Ramos (cell line): ENCODE results near the gene GH1.
"Not testable (repeated sequence)": the region's sequence is repeated elsewhere in the genome, so short reads cannot be mapped to it uniquely, and the experiment has no call there.

Experiments
- in situ Hi-C: fragments of 300-500 bp; cut with MboI; formaldehyde crosslinking; loops from one replicate; pipeline ENCODE4 v1.14.3; 2022; ENCODE audit warnings: low sequenced_read_pairs; ENCODE audit not compliant: unreplicated experiment

GH1 gene

GRCh38 chr17:63928966-63929695 is 10.5 kb upstream of the GH1 start:
- in situ Hi-C loops = loop anchor here (25.0 kb wide), 1 partner anchor 1058 kb away; no protein-coding TSS in a partner anchor

GRCh38 chr17:63928172-63928666 is 9.6 kb upstream of the GH1 start:
- in situ Hi-C loops = loop anchor here (25.0 kb wide), 1 partner anchor 1059 kb away; no protein-coding TSS in a partner anchor

- in situ Hi-C loops = loop anchor here (25.0 kb wide), 1 partner anchor 1060 kb away; no protein-coding TSS in a partner anchor
Observed at GRCh38 chr17:63927464-63928171, 9.0 kb upstream of the GH1 start.

GRCh38 chr17:63926164-63926563 is 7.5 kb upstream of the GH1 start:
- in situ Hi-C loops = loop anchor here (25.0 kb wide), 1 partner anchor 1061 kb away; no protein-coding TSS in a partner anchor

GRCh38 chr17:63925615-63926014 is 7.0 kb upstream of the GH1 start:
- in situ Hi-C loops = loop anchor here (25.0 kb wide), 1 partner anchor 1062 kb away; no protein-coding TSS in a partner anchor

GRCh38 chr17:63922402-63922801 is 3.8 kb upstream of the GH1 start:
- in situ Hi-C loops = not testable (repeated sequence)

GRCh38 chr17:63920779-63921178 is 2.1 kb upstream of the GH1 start:
- in situ Hi-C loops = not testable (repeated sequence)

GRCh38 chr17:63920050-63920449 is 1.4 kb upstream of the GH1 start:
- in situ Hi-C loops = not testable (repeated sequence)

GRCh38 chr17:63919311-63919723 is 678 bp upstream of the GH1 start:
- in situ Hi-C loops = loop anchor here (10.0 kb wide), 1 partner anchor 105 kb away; the partner anchor contains the start of gene ICAM2

GRCh38 chr17:63918305-63918704 is 334 bp downstream of the GH1 start:
- in situ Hi-C loops = loop anchor here (10.0 kb wide), 1 partner anchor 106 kb away; the partner anchor contains the start of gene ICAM2

GRCh38 chr17:63917646-63918045 is 993 bp downstream of the GH1 start:
- in situ Hi-C loops = loop anchor here (10.0 kb wide), 1 partner anchor 107 kb away; the partner anchor contains the start of gene ICAM2

GRCh38 chr17:63917206-63917605 is 1.4 kb downstream of the GH1 start:
- in situ Hi-C loops = loop anchor here (10.0 kb wide), 1 partner anchor 108 kb away; the partner anchor contains the start of gene ICAM2

GRCh38 chr17:63916566-63917185 is 2.0 kb downstream of the GH1 start:
- in situ Hi-C loops = loop anchor here (10.0 kb wide), 1 partner anchor 108 kb away; the partner anchor contains the start of gene ICAM2

GRCh38 chr17:63915753-63916152 is 2.9 kb downstream of the GH1 start:
- in situ Hi-C loops = loop anchor here (10.0 kb wide), 1 partner anchor 109 kb away; the partner anchor contains the start of gene ICAM2

- in situ Hi-C loops = loop anchor here (5.0 to 10.0 kb wide), 2 partner anchors 110 to 223 kb away; partner anchors contain the start of gene ICAM2
Observed at GRCh38 chr17:63914471-63914870, 4.2 kb downstream of the GH1 start.

- in situ Hi-C loops = loop anchor here (5.0 to 10.0 kb wide), 2 partner anchors 113 to 226 kb away; partner anchors contain the start of gene ICAM2
Observed at GRCh38 chr17:63911657-63912100, 7.0 kb downstream of the GH1 start.

- in situ Hi-C loops = loop anchor here (5.0 to 10.0 kb wide), 2 partner anchors 114 to 226 kb away; partner anchors contain the start of gene ICAM2
Observed at GRCh38 chr17:63911041-63911635, 7.5 kb downstream of the GH1 start, which contains the start of gene CSHL1. Gene CSHL1, minus strand, starts transcription at chr17:63911258. Its CDS starts 62 bp downstream, at chr17:63911196.

GRCh38 chr17:63910096-63910495 is 8.5 kb downstream of the GH1 start:
- in situ Hi-C loops = loop anchor here (5.0 to 10.0 kb wide), 2 partner anchors 115 to 227 kb away; partner anchors contain the start of gene ICAM2

GRCh38 chr17:63909586-63909985 is 9.1 kb downstream of the GH1 start:
- in situ Hi-C loops = not testable (repeated sequence)
